ENCODE data around the gene PBX1.
"Not testable (repeated sequence)": the region's sequence is repeated elsewhere in the genome, so short reads cannot be mapped to it uniquely, and the experiment has no call there.

PBX1 gene

DNA sequence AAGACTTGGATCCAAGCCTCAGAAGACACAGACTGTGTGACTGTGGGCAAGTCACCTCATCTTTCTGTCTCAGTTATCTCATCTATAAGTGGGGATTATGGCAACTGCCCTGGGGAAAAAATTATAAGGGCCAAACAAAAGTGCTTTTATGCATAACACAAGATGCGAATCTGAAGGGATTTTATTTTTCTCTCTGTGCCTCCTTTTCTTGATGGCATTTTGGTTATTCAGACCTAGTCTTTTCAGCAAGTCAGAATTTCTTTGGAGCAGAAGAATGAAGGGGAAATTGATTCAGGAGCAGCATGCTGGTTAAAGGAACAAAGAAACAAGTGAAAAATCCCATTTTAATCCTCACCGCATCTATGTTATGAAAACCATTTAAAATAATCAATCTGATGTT lies 86.9 kb downstream of the PBX1 start:
- no peak for DNase-seq

DNA sequence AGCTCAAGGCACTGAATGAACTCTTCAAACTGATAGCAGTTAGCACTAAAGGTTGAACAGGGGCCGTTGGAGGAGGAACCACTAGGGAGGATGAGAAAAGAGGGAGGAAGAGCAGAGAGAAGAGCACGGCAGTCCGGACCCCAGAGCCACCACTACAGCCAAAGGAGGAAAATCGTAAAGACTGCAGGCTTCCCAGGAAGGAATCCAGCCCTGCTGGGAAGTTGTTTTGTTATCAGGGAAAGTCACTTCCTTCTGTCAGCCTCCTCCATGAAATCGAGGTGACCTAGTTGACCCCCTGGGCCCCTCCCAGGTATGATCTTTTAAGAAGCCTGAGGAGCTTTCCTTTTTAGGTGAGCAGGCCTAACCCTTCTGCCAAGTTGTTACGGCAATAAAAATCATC lies 88.2 kb downstream of the PBX1 start:
- no peak for DNase-seq

DNA sequence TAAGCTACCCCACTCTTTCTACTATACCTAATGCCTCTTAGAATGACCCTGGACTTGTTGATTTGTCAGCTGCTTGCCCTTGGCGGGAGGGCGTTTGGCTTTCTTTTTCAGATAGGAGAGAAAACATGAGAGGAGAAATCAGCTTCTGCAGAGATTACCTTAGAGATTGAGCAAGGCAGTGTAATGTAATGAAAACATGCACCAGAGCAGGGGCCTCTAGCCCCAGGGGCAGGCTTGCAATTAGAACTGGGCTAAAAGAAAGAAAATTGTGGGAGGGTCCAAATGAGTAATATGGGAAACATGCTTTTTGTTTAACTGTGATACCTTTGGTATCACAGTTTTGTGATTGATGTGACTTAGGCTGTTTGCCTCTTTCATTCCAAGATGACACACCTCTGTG lies 89.7 kb downstream of the PBX1 start:
- no peak for DNase-seq

DNA sequence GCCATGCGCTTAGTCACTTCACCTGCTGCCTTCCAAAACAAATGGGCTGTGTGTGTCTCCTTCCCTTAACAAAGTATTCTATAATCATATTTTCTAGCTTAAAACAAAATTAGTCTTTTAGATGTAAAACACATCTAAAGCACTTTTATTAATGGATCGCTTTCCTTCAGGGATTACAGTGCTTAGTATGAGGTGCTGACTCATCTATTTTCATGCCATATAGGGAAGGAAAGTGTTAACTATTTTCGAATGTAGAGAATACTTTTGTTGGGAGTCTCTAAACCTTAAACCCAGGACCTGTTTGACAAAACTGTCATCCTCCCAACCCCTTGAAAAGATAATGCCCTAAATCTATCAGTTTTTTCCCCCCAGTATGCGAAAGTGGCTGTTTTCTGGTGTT lies 90.2 kb downstream of the PBX1 start:
- DNase-seq, result no peak

DNA sequence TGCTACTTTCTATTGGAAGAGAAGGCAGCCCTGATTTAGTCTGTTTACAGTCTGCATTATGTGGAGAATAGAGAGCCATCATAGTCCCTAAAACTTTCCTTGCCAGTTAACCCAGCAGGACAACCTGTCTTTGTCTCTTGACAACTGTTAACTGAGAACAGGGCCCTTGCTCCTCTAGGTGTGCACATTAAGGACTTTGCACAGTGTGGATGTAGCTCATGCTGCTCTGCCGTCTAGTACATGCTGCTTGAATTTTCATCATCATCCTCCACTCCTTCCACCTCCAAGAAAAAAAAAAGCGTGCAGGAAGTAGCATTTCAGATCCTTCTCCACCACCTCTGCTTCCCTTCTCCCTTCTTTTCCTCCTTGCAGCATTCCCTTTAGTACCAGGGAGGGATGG lies 91.5 kb downstream of the PBX1 start:
- DNase-seq, result no peak

DNA sequence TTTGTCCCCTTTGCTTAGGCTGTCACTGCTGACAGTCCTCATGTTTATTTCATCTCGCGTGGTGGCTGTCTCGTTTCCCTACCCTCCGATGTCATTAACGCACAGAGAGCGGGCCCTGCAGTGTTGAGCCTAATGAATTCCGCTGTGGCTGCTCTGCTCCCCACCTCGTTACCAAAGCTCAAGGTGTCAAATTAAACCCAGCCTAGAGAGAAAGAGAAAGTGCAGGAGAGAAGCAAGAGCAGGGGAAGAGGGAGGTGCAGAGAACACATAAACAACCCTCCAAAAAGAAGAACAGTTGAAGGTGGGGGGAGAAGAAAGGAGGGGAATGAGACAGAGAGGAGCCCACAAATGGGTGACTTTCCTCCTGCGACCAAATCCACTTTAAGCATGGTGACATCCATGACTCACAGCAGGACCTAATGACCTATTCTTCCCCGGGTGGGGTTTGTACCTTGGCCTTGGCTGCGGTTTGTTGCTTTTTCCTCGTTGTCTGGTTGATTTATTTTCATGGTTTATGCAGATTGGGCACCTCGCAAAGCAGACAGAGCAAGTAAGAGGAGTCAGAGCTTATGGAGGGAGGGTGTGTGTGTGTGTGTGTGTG lies 92.5 kb downstream of the PBX1 start:
- DNase-seq, result peak; percentile 63

DNA sequence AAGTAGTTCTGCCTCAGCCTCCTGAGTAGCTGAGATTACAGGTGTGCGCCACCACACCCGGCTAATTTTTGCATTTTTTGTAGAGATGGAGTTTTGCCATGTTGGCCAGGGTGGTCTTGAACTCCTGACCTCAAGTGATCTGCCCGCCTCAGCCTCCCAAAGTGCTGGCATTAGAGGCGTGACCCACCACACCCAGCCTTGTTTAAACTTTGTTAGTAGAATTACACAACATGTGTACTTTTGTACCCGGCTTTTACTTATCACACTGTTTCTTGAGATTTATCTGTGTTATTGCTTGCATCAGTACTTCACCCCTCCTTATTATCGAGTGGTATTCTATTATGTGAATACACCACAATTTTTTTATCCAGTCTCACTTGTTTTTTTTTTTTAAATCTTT lies 94.0 kb downstream of the PBX1 start:
- DNase-seq, result not testable (repeated sequence)

DNA sequence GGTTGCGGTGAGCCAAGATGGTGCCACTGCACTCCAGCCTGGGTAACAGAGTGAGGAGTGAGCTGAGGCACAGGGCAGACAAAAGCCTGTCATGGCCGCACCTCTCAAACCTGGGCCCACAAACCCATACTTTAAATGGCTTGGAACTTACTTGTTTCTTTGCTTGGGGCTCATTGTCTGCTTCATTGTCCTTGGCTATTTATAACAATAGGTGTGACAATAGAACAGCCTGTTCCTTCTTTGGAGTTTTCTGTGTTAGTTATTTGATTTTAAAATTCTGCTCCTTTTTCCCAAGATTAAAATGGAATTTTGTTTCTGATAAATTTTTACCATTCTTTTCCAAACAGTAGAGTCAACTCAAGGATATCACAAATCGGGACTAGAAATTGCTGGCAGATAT lies 94.7 kb downstream of the PBX1 start:
- DNase-seq, result no peak

DNA sequence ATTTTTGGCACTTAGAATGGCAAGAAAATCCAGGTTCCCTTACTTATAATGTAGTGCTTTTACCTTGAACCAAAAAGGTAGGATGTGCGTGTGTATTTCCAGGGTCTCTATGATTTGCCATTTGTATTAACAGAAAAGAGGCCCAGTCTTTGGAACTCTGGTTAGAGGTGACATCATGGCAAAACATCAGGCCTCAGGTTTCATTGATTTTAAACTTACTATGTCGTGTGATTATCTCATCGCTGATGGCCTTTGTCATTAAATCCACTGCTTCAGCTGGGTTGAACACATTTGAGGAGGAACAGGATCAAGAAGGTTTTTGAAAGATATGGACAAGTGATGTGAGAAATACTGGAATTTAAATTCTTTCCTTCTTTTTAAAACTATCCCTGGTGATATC lies 95.2 kb downstream of the PBX1 start:
- DNase-seq, result no peak

DNA sequence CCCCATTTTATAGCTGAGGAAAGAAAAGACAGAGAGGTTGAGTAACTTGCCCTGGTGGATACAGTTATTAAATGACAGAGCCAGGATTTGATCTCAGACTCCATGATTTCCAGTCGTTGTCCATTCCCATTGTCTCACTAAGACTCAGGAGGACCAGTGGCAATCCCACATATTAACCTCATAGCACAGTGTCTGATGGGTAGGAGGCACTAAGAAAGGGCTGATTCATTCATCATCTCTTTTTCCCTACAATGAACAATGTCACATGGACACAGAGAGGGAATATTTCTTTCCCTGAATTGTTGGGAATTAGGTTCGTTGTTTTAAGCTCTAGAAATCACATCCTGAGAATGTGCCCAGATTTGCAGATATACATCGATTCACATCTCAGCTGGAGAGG lies 99.9 kb downstream of the PBX1 start:
- no peak for DNase-seq

DNA sequence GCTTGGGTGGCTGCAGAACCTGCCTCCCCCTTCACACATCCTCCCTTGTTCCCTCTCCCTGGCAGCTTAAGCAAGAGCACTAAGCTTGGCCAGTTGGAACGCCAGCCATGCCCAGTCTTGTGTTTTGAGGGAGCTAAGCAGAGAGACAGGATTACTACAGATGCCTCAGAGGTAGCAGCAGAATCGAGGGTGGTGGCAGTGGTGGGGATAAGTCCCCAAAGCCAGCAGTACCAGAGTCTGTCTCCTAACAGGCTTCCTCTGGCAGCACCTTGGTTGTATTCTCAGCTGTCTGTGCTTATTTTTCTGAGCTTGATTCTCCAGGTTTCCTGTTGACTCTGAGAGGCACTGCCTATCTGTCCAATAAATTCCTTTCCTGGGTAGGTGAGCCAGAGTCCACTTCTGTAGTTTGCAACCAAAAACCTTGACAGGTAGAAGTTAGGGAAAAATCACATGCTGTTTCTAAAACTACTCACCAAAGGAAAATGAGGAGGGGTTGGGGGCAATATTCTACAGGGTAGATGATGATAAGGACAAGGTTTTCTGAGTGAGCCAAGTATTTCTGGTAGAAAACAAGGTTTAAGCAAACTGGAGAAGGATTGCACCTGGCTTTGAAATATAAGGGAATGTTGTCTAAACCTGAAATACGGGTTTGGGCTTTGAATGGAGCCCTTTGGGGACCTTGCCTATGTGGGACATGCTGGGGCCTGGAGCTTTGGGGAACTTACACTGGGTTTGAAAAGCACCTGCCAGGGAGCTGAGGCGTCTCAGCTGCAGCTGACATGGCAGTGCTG lies 100.8 kb downstream of the PBX1 start:
- DNase-seq, result peak; percentile 35

DNA sequence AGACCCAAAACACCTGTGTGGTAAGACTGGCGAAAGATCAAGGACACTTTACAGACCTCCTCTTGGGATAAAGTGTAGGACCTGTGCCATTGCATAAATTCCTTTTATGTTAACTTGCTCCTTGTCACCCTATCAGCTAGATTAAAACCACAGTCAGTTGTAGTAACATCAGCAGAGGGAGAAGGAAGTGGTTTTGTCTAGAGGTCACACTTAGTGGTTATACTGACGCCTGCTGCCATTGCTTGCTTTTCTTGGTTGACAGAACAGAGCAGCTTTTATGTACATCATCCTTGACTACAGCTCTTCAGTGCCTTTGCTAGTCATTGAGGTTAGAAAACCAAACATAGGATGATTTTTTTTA lies 101.4 kb downstream of the PBX1 start:
- no peak for DNase-seq

DNA sequence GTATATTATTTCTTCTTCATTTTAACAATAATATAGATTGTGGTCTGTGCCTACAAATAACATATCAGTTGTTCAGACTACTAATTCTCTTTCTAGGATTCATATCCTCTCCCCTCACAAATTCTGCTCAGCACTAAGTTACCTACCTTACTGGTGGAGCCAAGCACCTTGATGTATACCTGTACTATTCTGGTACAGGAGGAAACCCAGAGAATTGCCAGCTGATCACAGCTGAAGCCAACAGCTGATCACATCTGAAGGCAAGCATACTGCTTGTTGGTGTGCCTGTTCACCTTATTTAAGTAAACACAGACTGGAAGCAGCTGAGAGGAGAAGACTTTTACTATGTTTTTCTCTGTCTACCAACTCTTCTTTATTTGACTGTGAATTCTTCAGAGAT lies 101.8 kb downstream of the PBX1 start:
- no peak for DNase-seq

DNA sequence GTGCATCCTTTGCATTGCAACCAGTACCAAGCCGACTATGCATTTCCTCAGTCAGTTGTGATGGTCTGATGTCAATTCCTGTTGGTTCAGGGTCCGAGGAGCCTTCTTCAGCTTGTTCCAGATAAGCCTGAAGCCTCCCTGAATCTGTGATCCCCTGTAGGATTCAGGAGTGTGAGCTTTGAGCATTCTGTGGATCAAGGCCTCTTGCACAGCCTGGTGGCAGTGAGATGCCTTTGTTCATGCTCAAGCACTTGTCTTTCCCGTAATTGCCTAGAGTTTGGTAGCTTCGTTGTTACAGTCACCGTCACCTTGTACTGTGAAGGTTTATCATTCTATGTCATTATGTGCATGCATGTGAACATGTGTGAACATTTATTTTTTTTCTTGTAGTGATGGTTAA lies 103.5 kb downstream of the PBX1 start:
- no peak for DNase-seq

DNA sequence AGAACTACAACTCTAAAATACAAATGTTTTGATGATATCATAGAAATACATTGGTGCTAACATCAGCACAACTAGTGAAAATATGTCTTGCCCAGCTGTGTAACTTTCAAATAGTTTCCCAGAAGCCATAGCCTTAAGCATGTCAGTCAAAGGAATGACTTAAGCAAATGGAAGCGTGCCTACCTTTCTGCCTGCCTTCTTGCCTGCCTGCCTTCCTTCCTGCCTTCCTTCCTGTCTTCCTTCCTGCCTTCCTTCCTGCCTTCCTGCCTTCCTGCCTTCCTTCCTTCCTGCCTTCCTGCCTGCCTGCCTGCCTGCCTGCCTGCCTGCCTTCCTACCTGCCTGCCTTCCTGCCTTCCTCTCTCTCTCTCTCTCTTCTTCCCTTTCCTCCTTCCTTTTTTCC lies 104.0 kb downstream of the PBX1 start:
- DNase-seq, result no peak

DNA sequence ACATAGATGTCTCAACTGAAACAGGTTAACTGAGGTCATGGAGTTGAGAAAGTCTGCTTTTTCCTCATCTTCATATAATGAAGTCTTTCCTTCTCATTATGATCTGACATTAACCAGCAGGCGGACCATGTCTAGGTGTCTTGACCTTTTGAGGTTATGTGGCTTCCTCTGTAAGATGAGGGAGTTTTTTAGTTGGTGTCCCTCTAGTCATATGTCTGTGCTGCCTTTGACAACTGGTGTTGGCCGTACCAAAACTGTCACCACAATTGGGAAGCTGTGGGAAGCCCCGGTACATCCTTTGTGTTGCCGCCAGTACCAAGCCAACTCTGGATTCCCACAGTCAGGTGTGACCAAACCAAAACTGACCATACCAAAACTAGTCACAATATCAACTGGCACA lies 105.1 kb downstream of the PBX1 start:
- DNase-seq, result no peak

DNA sequence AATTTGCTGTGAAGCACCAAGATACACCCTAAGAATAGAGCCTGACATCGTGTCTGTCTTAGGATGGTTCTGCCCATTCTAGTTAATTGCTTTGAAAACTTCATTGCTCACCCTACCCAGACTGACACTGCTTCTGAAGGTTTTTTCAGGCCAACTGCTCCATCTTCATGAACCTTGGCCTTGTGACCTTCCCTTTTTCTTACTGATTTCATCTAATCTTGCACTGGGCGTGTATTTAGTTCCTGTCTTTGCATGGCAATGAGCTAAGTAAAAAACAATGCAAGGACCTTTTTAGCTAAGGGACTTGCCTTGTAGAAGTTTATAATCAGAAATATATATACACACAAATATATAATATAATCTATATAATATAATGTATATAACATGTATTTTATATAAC lies 108.0 kb downstream of the PBX1 start:
- DNase-seq, result no peak

DNA sequence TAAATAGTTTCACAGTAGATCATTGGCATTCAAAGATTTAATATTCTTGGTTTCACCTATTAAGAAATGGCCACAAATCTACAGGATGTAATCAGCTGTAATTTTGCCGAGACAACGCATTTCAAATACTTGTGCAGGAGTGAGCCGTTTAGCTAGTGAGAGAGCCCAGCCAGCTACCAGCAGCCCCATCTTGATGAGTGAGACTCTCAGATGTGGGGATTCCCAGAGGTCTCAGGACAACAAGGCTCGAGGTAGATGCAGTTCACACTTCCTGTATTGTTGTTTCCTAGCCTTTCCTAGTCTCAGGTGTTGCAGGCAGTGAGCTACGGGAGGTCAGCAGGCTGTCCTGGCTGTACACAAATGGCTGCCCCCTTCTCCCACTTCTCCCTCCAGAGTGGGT lies 108.6 kb downstream of the PBX1 start:
- no peak for DNase-seq

DNA sequence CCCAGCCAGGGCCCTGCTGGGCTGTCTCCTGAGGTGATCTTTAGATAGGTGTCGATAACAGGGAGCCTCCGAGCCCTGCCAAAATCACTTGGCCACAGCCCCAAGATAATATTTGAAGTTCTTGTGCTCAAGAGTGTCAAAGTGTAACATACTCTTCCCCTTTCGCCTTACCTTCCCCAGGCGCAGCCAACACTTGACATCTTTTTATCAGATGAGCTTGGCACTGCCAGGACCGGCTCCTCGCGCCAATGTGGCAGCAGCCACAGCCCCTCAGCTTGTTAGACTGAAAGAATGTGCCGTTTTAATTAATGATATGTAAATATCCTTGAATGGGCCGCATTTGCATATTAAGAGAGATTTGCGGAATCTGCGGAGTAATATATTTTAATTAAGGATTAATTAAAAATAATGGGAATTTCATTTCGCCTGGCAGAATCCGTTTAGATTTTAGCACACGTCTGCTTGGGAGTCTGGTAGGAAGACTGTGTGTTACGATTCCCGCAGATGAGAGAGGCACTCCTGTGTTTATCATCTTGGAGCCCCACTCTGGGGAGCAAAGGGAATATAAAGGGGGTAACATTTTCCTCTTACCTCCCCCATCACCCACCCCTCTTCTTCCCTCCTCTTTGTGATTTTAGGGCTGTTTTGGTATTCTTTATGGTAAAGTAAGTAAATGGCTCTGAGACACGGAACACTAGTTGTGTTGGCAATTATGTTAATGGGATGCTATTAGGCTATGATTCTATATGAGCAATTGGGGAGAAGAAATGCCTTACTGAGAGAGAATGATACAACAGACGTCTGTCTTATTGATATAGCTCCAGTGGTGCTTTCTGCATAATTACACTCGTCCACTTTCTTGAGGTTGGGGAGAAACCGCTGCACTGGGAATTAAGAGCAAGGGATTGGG lies 109.8 kb downstream of the PBX1 start:
- DNase-seq, result no peak

DNA sequence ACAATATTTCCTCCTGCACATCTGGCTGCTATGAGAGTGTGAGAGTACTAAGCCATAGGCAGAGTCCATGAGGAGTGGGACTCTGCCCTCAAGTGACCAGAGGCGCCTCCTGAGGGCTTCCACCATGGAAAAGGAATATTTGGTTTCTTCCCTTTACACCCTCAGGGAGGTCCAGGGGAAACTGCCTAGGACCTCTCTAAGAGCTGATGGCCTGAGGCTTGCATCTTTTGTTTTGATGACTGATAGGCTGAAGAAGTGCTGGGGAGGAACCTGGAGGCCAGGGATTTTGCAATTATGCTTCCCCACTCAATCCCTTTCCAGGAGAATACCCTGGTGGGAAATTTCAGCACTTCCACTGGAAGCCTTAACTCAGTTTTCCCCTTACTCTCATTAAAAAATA lies 111.0 kb downstream of the PBX1 start:
- no peak for DNase-seq

DNA sequence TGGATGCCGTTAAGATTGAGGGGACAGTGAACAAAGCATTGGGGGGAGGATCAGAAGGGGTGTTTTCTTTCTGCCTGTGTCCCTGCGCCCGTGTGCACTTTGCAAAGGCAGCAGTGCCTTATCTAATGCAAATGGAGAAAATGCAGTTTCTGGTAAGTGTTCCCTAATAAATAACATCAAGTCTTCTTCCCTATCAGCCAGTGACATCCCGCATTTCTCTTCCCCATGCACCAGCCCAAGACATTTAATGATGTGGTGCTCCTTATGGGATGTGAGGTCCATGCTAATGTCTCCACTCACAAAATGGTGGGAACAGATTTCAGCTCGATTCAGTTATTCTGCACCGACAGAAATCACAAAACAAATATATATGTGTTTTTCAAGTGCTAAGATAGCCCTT lies 111.8 kb downstream of the PBX1 start:
- no peak for DNase-seq

DNA sequence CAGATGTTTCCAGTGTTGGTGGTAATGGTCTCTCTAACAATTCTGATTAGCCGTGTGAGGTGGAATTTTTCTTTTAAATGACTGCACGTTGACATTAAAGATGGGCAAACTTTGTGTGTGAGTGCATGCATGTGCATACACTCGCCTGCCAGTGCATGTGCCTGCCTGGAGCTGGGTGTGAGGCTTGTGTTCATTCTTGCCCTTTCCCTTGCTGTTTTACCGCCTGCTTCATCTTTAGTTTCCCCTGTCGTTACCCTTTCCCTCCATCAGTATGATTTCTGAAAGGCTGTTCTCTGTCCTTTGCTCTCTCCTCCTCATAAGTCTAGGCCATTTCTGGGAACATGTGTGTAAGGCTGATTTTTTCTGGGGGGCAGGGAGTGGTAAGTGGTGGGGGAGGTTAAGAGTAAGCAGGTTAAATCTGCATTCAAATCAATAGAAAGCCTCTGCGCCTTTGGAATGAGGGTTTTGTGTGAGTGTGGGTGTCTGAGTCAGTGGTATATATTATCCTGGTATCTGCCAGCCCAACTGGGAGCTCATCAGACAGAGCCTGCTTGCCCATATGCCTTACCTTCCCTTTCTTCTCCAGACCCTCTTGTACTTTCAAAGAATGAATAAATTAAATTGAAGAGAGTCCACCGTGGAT lies 112.5 kb downstream of the PBX1 start:
- no peak for DNase-seq

DNA sequence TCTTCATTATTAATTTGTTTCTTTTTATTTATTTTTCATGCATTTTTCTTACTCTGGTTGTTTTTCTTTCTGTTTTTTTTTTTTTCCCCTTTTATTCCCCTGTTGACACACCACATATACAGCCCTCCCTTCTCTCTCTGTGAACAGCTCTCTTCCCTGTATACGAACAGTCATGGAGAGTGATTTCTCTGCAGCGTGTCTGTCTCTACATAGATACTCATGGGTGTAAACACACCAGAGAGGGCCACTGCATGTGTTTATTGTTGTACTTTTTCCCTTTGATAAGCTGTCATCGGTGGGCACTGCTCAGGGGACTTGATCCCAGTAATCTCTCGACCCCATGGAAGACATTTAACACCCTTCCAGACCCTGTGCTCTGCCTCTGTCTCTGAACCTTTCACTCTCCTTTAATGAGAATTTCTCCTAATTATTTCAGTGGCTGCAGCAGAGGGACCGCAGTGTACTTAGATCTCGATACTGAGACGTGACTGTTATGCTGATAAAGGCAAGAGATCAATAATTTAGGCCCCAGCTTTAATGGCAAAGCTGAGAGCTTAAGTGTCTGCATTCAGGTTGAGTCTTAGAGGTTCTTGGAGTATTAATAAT lies 113.1 kb downstream of the PBX1 start:
- DNase-seq, result no peak
